Stimulated activated CD8-positive, alpha-beta memory T cell treated with anti-CD3 and anti-CD28 coated beads, Interleukin-7, amount 100 ng/mL, for 4 hours (primary cell): ENCODE data around the gene MED22.
A peak's percentile ranks its signal among the peaks of the same experiment; 100 is the strongest.
"Not testable (repeated sequence)": the region's sequence is repeated elsewhere in the genome, so short reads cannot be mapped to it uniquely, and the experiment has no call there.

ENCODE experiments used
- DNase-seq, 2 donors: peaks; one replicate each; pipeline ENCODE4 v3.0.0-alpha.2; 2020; ENCODE audit warnings: low read depth in 2 of 2

Gene MED22

DNA sequence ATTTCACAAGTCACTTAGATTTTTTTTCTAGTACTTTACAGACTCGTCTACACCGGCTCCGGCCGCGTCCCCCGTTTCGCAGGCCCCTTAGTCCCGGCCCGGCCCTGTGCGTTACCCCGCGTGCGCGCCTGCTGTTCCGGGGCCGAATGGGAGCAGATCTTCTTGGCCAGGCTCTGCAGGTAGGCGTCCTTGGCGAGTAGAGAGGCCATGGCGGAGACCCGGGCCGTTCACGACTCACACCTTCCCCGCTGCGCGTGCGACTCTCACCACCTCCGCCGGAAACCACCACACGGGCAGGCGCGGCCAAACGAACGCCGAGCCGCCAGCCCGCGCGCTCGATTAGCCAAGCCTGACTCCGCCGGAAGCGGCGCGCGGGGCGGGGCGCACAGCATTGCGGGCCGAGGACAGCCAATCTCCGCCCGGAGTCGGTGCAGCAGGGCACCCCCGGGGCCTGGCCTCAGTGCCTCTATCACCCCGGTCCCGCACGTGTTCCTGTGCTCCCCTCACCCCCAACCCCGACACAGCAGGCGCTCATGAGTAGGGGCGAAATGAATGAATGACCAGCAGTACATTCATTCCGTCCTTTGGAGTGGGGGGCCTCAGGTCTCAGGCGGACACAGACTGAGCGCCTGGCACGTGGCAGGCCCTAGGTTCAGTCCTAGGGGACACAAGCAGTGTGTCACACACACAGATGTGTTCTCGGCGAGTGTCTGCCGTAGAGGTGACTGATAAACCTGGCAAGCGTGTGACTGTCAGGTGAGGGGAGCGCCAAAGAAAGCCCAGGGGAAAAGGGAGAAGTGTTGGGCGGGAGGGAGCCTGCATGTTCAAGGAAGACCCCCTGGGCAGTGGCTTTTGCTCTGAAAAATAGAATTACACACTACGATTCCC is 11.8 kb downstream of the MED22 start, which contains the start of gene SURF6:
Gene SURF6 (minus strand): TSS at position 265 of the 888 bp plus-strand sequence. CDS start 56 bp downstream, at position 209.
- DNase-seq = peak; percentile 83 to 93

DNA sequence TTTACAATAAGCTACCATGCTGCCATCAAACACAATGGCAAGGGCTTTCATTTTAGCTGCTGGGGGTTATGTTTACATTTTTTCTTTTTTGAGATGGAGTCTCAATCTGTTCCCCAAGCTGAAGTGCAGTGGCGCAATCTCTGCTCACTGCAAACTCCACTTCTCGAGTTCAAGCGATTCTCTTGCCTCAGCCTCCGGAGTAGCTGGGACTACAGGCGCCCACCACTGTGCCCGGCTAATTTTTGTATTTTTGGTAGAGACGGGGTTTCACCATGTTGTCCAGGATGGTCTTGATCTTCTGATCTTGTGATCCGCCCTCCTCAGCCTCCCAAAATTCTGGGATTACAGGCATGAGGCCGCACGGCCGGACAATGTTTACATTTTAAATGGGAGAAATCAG is 13.0 kb downstream of the MED22 start:
- DNase-seq = not testable (repeated sequence)

DNA sequence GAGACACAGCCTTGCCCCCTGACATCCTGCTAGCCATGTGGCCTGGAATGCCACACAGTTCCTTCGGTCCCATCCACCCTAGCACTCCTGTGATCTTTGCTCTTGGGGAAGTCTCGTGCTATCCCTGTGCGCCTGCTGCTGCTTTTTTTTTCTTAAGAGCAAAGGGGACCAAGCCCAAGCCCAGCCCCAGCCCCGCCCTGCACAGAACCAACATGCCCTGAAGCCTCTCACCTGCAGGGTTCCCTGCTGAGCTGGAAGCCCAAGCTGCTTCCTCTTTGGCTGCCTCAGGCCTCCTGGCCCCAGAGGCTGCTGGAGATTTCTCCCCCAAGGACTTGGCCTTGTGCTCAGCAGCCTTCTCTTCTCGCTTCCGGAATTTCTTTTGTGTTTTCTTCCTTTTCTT is 13.8 kb downstream of the MED22 start:
- no peak for DNase-seq

DNA sequence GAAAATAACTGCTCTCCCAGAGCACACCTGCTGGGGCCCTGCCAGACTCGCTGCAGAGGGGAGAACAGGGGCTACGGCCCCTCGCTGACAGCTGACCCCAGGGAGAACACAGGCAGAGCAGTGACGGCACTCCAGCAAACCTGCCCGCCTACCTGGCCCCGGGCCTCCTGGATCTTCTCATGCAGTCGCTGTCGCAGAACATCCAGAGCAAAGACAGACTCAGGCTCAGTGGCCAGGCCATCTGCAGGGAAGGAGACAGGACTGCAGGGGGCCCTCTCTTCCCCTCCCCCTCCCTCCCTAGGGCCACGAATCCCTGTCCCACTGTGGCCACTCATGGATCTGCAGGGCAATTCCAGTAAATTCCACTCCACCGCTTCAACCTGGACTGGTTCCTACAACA is 14.4 kb downstream of the MED22 start:
- no peak for DNase-seq

DNA sequence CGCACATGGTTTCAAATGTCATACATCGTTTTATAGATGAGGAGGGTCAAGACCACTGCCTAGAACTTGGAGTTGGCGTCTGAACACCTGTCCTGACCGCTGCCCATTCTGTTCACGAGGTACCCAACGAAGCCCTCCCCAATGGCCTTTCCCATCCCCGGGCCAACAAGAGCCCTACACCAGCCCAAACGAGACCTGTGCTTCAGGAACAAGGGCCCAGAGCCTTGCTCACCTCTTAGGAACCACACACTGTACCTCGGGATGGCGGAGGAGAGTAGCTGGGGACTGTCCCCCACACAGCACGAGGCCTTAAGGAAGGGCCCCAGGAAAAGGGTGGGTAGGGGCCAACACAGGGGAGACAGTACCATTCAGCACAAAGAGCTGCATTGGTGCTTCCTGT is 14.9 kb downstream of the MED22 start:
- DNase-seq = no peak

DNA sequence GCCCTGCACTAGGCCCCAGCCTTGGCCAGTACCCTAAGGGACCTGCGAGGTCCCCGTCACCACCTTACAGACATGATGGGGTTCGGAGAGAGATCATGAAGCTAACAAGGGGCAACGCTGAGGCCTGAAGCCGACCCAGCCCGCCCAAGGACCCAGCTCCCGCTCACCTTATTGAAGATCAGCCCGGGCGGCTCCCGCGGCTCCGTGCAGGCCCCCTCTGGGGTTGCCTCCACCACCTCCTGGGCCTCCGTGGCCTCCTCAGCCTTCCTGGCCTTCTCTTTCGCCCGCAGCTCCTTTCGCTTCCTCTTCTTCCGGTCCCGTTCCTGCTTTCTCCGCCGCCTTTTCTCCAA is 15.6 kb downstream of the MED22 start:
- DNase-seq = no peak

DNA sequence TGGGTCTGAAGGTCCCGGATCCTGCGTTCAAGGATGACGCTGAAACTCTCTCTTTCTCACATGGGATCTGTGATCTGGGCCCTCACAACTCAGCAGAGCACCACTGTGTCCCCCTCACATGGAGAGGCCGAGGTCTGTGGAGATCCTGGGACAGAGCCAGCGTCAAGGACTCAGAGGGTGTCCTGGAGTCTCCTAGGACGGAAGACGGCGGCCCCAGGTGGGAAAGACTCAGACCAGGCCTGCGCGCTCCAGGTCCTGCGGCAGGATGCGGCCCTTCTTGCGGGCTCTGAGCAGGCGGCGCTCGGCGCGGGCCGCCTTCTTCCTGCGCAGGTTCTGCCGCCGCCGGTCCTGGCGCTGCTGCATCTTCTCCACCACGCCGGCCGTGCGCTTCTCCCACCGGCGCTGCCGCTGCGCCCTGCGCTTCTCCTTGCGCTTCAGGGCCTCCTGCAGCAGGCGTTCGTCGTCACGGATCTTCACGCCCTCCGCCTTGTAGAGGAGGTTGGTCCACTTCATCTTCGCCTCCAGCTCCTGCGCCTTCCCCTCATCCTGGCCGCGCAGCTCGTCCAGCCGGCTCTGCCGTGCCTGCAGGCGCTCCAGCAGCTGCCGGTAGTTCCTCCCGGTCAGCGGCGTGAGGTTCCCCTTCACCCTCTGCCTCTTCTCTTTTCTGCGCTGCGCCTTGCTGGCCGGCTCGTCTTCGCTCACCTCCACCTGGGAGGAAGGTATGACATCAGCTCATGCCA is 16.1 kb downstream of the MED22 start:
- no peak for DNase-seq

DNA sequence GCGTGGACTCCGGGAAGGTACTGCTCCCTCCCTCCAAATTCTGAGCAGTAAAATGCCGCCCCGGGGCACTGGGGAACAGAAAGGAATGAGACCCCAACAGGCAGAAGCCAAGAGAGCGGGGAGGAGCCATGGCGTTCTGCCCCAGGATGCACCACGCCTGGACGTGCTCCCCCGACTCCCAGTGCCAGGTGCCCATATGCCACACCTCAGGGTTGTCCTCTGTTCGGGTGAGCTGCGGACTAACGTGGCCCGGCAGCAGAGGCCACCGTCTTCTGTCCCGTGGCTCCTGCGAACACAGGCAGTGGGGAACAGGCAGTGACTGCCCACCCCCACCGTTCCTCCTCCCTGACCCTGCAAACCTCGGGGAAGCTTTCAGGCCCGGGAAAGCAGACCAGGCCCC is 16.7 kb downstream of the MED22 start:
- no peak for DNase-seq

DNA sequence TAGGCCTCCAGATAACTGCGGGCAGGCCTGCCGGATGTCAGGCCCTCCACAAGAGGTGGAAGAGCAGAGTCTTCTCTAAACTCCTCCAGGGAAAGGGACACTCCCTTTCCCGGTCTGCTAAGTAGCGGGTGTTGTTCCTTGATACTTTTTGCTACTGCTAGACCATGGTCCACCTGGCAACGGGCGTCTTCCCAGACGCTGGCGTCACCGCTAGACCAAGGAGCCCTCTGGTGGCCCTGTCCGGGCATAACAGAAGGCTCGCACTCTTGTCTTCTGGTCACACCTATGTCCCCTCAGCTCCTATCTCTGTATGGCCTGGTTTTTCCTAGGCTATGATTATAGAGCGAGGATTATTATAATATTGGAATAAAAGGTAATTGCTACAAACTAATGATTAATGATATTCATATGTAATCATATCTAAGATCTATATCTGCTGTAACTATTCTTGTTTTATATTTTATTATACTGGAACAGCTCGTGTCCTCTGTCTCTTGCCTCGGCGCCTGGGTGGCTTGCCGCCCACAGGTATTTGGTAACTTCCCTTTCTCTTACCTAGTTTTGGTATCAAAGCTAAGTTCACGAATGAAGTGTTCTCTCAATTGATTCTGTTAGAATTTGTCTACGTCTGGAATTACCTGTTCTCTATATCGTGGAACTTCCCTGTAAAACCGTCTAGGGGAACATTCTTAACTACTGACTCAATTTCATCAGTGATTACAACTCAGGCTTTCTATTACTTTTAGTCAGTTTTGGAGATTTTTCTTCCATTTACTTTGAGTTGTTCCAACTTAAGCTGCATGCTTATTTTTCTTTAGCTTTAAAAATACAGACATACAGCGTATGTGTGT is 18.4 kb downstream of the MED22 start:
- DNase-seq = not testable (repeated sequence)

DNA sequence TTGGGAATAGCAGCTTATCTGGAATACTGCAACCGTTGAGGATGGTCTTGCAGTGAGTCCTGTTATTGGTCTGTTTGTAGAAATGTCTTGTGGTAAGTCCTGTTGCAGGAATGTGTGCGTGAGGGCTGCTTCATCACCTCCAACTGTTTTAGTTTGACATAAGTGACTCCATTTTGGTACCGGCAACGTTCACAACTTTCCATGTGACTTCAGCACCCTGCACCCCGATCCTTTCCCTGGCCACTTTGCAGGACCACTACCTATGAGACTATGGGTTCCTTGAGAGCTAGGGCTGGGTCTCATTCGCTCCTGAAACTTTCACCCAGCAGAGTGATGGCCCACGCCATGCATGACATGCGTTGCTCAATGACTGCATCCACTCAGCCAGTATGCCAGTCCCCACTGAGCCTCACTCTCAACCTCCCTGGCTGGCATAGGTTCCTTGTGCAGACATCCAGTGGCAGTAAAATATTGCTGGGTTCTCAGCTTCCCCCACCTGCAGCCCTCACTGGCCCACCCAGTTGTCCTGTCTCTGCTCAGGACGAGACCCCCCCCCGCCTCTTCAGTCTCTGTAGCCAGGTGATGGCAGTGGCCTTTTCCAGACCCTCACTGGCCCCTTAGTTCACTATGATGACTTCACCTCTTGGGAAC is 20.0 kb downstream of the MED22 start:
- DNase-seq = no peak

DNA sequence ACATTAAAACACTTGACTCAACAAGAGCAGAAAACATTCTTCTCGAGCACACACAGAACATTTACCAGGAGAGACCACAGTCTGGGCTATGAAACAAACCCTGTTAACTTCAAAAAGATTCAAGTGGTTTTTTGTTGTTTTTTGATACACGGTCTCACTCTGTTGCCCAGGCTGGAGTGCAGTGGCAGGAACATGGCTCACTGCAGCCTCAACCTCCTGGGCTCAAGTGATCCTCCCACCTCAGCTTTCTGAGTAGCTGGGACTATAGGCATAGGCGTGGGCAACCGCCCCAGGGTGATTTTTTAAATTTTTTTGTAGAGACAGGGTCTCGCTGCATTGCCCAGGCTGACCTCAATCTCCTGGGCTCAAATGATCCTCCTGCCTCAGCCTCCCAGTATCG is 20.9 kb downstream of the MED22 start:
- not testable (repeated sequence) for DNase-seq

DNA sequence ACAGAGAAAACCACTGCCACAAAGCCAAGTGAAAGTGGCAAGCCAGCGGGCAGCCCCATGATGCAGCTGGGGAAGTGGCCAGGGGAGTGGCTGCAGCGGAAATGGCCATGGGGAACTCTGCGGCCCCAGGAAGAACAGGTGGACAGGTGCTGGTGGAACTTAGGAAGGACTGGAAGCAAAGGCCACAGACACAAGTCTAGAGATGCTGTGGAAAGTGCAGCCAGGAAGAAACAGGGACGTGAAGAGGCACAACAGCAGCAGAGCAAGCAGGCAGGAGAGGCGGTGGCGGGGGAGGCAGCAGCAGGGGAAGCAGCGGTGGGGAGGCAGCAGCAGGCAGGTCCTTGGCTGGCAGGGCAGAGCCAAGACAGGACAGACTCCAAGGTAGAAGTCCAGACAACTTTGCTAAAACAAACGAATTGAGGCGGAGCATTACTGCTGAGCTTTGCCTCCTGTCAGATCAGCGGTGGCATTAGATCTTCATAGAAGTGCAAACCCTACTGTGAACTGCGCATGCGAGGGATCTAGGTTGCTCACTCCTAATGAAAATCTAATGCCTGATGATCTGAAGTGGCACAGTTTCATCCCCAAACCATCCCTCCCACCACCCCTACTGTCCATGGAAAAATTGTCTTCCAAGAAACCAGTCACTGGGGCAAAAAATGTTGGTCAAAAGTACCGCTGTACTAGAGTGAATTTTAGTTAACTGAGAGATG is 23.8 kb downstream of the MED22 start:
- DNase-seq = no peak

DNA sequence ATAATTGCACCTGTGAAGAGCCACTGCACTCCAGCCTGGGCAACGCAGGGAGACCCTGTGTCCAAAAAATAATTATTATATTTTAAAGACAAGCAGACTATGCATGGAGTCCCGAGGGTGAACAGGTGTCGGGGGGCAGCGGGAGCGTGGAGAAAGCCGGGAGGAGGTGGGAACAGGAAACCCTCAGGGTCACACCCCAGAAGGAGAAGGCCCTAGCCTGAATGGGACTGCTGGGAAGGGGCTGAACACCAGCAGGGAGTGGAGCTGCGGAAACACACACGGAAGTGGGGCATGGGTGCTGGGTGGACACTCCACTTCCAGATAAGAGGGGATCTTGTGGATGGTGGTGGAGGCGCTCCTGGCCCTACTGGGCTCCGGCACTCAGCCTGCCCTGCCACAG is 24.7 kb downstream of the MED22 start:
- DNase-seq = no peak

DNA sequence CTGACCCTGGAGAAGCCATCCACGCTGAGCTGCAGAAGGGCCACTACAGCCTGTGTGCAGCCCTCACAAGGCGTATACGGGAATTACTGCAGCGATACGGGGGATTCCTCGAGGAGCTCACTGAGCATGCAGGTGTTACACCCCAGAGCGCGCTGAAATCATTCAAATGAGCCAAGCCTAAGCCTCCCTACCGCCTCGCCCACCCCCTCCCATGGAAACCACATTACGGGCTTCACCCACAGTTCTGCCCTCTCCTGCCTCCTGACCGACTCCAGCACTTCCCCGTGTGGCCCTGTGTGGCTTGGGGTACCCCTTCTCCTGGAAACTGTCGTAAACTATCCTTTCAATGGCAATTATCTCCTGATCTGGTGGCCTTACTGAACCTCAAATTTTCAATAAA is 25.2 kb downstream of the MED22 start:
- no peak for DNase-seq

DNA sequence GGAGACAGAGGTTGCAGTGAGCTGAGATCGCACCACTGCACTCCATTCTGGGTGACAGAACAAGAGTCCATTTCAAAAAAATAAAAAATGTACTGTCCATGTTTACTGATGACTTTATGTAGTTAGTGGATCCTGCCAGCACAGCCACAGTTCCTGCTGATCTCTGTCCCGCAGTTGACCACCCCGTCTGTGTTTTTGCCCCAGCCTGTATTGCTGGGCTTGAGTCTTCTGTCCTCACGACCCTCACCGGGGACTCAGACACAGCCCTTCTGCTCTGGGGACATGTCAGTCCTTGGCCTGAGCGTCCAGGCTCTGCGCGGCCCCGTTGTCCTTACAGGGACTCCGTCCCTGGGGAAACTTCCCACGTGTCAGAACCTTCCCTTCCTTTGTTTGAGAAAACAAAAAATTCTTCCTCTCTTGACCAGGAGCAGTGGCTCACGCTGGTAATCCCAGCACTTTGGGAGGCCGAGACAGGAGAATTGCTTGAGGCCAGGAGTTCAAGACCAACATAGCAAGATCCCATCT is 26.5 kb downstream of the MED22 start:
- no peak for DNase-seq

DNA sequence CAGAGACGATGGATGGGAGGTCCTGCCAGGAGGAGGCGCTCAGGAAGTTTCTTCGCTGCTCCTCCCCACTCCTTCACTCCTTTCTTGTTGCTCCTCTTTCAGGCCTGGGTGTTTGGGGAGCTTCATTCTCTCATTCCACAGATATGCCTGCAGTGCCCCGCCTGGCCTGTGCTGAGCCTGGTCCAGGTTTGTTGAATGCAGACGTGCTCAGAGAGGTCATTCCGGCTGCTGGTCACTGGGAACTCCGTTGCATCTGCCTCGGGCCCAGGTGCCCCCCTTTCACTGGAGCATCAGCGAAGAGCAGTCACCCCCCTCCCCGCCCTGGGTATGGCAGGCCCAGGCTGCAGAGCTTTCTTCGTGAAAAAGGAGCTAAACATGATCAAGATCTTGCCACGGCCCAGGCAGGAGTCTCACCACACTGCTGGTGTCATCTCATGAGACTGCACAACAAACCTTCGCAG is 27.5 kb downstream of the MED22 start:
- no peak for DNase-seq

DNA sequence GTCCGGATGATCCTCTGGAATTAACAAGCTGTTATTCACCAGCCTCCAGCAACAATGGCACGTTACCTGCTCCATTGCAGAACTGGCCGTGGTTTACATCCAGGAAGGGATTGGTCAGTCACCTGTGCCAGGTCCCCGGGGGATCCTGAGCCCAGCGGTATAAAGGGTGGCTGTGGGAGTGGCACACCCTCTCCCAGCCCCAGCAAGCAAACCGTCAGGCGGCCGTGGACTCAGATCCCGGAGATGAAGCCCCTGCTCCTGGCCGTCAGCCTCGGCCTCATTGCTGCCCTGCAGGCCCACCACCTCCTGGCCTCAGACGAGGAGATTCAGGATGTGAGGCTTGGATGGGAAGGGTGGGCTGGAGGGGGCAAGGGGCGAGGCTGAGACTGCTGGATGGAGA is 30.4 kb downstream of the MED22 start:
- not testable (repeated sequence) for DNase-seq

DNA sequence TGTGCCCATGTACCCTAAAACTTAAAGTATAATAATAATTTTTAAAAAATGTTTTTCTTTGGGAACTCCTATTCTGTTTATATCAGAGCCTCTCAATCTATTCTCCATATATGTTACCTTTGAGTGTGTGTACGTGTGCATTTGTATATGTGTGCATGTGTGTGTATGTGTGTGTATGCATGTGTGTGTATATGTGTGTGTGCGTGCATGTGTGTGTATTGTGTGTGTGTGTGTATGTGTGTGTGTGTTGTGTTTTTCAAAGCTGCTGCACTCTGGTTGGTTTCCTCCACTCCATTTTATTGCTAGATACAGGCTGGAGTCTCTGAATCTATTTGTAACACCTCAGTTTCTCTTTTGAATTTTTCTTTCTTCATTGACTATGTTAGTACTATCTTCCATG is 31.9 kb downstream of the MED22 start:
- DNase-seq = no peak

DNA sequence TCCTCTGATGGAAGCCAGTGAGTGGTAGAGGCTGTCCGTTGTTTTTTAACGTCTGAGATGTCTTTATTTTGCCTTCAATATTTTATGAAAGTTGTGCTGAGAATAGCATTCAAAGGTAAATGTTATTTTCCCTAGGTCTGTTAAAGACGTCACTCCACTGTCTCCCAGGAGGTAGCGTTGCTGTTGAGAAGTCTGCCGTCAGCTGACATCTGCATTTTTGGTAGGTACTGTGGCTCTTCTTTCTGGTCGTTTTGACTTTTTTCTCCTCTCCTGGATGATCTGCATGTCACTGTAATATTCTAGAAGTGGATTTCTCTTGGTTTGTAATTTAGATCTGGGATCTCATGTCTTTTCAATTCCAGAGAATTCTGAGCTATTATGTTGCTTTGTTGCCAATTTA is 38.3 kb downstream of the MED22 start:
- no peak for DNase-seq

DNA sequence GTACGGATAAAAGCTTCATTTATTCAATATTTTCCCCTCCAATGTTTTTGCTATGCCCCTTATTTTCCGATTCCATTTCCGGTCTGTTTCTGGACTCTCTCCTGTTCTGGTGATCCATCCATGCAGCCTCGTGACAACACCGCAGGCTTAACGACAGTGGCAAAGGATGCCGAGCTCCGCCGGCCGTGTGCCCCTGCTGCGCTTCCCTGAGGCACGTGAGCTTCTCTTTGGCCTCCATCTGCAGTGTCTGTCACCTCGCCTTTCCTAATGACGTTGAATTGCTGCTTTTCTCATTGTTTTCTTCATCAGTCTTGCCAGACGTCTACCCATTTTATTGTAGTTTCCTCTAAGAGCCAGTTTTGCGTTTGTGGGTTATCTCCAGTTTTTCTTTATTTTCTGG is 40.6 kb downstream of the MED22 start:
- DNase-seq = no peak
